Germinal center (tissue), 1 donor: ENCODE results near the gene COL23A1.
A peak's percentile ranks its signal among the peaks of the same experiment; 100 is the strongest.

ENCODE experiments used
- DNase-seq: peaks from one replicate; pipeline ENCODE4 v3.0.0; 2012; ENCODE audit warnings: mixed read lengths, low spot score

Gene COL23A1

GRCh38 chr5:178297751-178298150 lies 292.4 kb downstream of the COL23A1 start:
- DNase-seq, result no peak

- DNase-seq, result no peak
Measured at GRCh38 chr5:178296066-178296465, 294.1 kb downstream of the COL23A1 start.

- no peak for DNase-seq
Measured at GRCh38 chr5:178295589-178295988, 294.6 kb downstream of the COL23A1 start.

GRCh38 chr5:178293815-178294214 lies 296.4 kb downstream of the COL23A1 start:
- no peak for DNase-seq

GRCh38 chr5:178293400-178293799 lies 296.8 kb downstream of the COL23A1 start:
- no peak for DNase-seq

GRCh38 chr5:178292826-178293205 lies 297.4 kb downstream of the COL23A1 start:
- no peak for DNase-seq

GRCh38 chr5:178291969-178292825 lies 298.0 kb downstream of the COL23A1 start:
- no peak for DNase-seq

GRCh38 chr5:178291161-178291561 lies 299.0 kb downstream of the COL23A1 start:
- no peak for DNase-seq

- no peak for DNase-seq
Measured at GRCh38 chr5:178290376-178290775, 299.8 kb downstream of the COL23A1 start.

GRCh38 chr5:178289438-178289837 lies 300.8 kb downstream of the COL23A1 start:
- DNase-seq, result no peak

GRCh38 chr5:178288401-178289368 lies 301.5 kb downstream of the COL23A1 start:
- no peak for DNase-seq

- DNase-seq, result no peak
Measured at GRCh38 chr5:178287791-178288105, 302.4 kb downstream of the COL23A1 start.

GRCh38 chr5:178287091-178287790 lies 303.0 kb downstream of the COL23A1 start:
- no peak for DNase-seq

- DNase-seq, result no peak
Measured at GRCh38 chr5:178286226-178287090, 303.7 kb downstream of the COL23A1 start.

GRCh38 chr5:178285399-178286225 lies 304.6 kb downstream of the COL23A1 start:
- no peak for DNase-seq

GRCh38 chr5:178284996-178285395 lies 305.2 kb downstream of the COL23A1 start:
- no peak for DNase-seq

- peak; percentile 47 for DNase-seq
Measured at GRCh38 chr5:178284093-178284675, 306.0 kb downstream of the COL23A1 start.

GRCh38 chr5:178283520-178283919 lies 306.7 kb downstream of the COL23A1 start:
- no peak for DNase-seq

GRCh38 chr5:178282391-178282790 lies 307.8 kb downstream of the COL23A1 start:
- DNase-seq, result no peak

- no peak for DNase-seq
Measured at GRCh38 chr5:178281331-178281730, 308.9 kb downstream of the COL23A1 start.
